Stomach (tissue), 9 donors: ENCODE data around the gene OTULIN. TPM values are rescaled to one million over a fixed set of nuclear protein-coding genes. Genes with fewer than 3 reads are reported as not detected.

ENCODE experiments used
- DNase-seq, 2 donors: peaks; one replicate each; pipeline versions ENCODE4 v3.0.0 to v3.0.0-alpha.2; 2013 to 2019
- H3K27ac ChIP-seq, 5 donors: fragments of 200-600 bp in 4 of 5; sonication (generic) in 4 of 5; one replicate each; pipeline ENCODE4 v1.5.1; 2013 to 2019; ENCODE audit warnings: mild to moderate bottlenecking in 1 of 5, moderate library complexity in 1 of 5
- H3K27me3 ChIP-seq, 3 donors: fragments of 200-600 bp; sonication (generic); one replicate each; pipeline ENCODE4 v1.5.1; 2017 to 2019; ENCODE audit warnings: mixed run types in 1 of 3
- H3K36me3 ChIP-seq, 4 donors: fragments of 200-600 bp; sonication (generic); 1 replicate in 3 of 4; 2 replicates in 1 of 4; pipeline ENCODE4 v1.5.1; 2016 to 2019
- H3K4me1 ChIP-seq, 4 donors: fragments of 200-600 bp; sonication (generic); one replicate each; pipeline ENCODE4 v1.5.1; 2016 to 2019
- H3K4me3 ChIP-seq, 4 donors: fragments of 200-600 bp; sonication (generic) in 3 of 4; one replicate each; pipeline ENCODE4 v1.5.1; 2016 to 2019; ENCODE audit warnings: mild to moderate bottlenecking in 1 of 4
- H3K9me3 ChIP-seq, 4 donors: fragments of 200-600 bp; sonication (generic); one replicate each; pipeline ENCODE4 v1.5.1; 2016 to 2019
- EP300 ChIP-seq: sonication (generic); formaldehyde crosslinking; IDR thresholded peaks from one replicate; pipeline ENCODE4 v1.6.1; 2017; ENCODE audit warnings: antibody characterized with exemption
- POLR2A ChIP-seq, 4 donors: fragments of 450-650 bp; IDR thresholded peaks; one replicate each; pipeline ENCODE4 v1.6.1; 2016; ENCODE audit warnings: antibody characterized with exemption in 4 of 4, control low read depth in 2 of 4, mild to moderate bottlenecking in 1 of 4, moderate library complexity in 1 of 4
- POLR2AphosphoS5 ChIP-seq, 3 donors: sonication (generic); formaldehyde crosslinking; IDR thresholded peaks; one replicate each; pipeline ENCODE4 v1.6.1; 2016; ENCODE audit warnings: antibody characterized with exemption in 3 of 3
- WGBS, 5 donors: extraction: QIAGEN DNeasy Blood & Tissue Kit in 3 of 5; methylation state at CpG; one replicate each; pipeline versions ENCODE4 v1.1.5 to v1.1.7; 2013 to 2018; 5-methylcytosine and 5-hydroxymethylcytosine counted together
- intact Hi-C: fragments of 100-400 bp; cut with DNase I; formaldehyde crosslinking; loops from one replicate; pipeline ENCODE4 v1.15.1; 2023; ENCODE audit warnings: low total_unique reads
- polyA plus RNA-seq, 3 donors: library from polyadenylated mRNA; stranded (reverse); fragments of 200-250 nt; gene quantifications; one replicate each; pipeline ENCODE4 v1.2.3, GENCODE V29; 2013
- total RNA-seq, 5 donors: library from RNA; depleted of rRNA; stranded (reverse); fragments of >200 nt; gene quantifications; one replicate each; pipeline versions ENCODE4 v1.1.0 to v1.2.3, GENCODE V29; 2014 to 2016
- TF ChIP-seq, protein P1 (sequence below), 7 experiments: fragments of 450-650 bp in 4 of 7; fragments of 200-600 bp in 3 of 7; sonication (generic) in 3 of 7; IDR thresholded peaks; one replicate each; pipeline ENCODE4 v1.5.1; 2016 to 2019; ENCODE audit warnings: antibody characterized with exemption in 7 of 7, control low read depth in 2 of 7, mild to moderate bottlenecking in 1 of 7
- donor health status: healthy with polysubstance abuse.
- donor health status: Bipolar disorder and iron deficiency.
- donor health status: healthy.

Gene OTULIN
- total and polyA plus RNA-seq, 8 donors = 2.5 to 47.2 (median 13.7) TPM

DNA sequence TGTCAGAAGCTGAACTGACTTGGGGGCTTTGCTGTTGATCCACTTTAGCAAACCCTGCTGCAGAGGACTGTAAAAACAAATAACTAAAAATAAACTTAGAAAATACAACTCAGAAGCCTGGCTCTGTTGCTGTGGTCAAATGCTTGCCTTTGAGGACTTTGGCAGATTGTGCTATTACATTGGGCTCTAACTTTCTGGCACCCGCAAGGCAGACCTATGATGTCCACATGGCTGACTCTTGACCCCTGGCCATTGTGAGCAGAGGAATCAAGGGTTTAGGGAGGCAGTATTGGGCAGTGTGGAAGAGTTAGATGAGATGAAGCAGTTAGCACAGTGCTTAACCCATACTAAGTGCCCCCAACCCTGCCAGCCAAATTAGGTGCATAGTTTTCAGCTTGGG is 34.0 kb downstream of the OTULIN start:
- Histone ChIP-seq H3K4me3 (no peak overlapping the region), H3K36me3 (peaks cover 30 to 79% (median 75%) of the 10 kb centered on the region in 4 donors), H3K4me1 (peaks cover 0 to 25% (median 5%) of the 10 kb centered on the region in 4 donors), H3K27me3 (no peaks in the 10 kb centered on the region), H3K27ac (no peak overlapping the region), H3K9me3 (no peaks in the 10 kb centered on the region)
- 65 to 97% (median 91%) methylated on average over 1 of the region's 1 CpG for WGBS, 5 donors
- TF ChIP-seq EP300 = no peak
- TF ChIP-seq POLR2AphosphoS5 (IDR thresholded peaks at IDR 0.05) = no peak
- TF ChIP-seq, protein P1, sequence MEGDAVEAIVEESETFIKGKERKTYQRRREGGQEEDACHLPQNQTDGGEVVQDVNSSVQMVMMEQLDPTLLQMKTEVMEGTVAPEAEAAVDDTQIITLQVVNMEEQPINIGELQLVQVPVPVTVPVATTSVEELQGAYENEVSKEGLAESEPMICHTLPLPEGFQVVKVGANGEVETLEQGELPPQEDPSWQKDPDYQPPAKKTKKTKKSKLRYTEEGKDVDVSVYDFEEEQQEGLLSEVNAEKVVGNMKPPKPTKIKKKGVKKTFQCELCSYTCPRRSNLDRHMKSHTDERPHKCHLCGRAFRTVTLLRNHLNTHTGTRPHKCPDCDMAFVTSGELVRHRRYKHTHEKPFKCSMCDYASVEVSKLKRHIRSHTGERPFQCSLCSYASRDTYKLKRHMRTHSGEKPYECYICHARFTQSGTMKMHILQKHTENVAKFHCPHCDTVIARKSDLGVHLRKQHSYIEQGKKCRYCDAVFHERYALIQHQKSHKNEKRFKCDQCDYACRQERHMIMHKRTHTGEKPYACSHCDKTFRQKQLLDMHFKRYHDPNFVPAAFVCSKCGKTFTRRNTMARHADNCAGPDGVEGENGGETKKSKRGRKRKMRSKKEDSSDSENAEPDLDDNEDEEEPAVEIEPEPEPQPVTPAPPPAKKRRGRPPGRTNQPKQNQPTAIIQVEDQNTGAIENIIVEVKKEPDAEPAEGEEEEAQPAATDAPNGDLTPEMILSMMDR (IDR thresholded peaks at IDR 0.05) = no peak
- TF ChIP-seq POLR2A (IDR thresholded peaks at IDR 0.05) = no peak
- no peak for DNase-seq
- intact Hi-C loops = no loop called here

DNA sequence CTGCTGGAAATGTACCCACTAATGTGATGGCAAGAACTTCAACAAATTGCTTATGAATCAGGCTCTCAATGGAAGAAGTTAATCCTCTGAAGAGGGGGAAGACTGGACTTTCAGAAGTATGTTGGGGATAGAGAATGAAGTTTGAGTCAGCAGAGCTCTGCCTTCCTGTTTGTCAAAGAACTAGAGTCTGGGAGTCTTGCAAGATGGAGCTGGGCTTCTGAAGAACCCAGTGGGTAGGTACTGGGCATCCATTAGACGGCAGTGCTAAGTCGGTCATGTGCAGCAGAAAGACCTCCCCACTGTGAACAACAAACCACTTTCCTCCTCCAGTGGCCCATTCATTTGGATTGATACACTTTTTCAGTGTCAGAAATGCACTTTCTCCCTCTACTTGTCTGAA is 34.6 kb downstream of the OTULIN start:
- no peak overlapping the region for H3K27ac ChIP-seq
- intact Hi-C loops = no loop called here
- no peak overlapping the region for H3K4me3 ChIP-seq
- DNase-seq = no peak
- no peaks in the 10 kb centered on the region for H3K27me3 ChIP-seq
- TF ChIP-seq, protein P1 (IDR thresholded peaks at IDR 0.05) = no peak
- TF ChIP-seq EP300 (no peak), POLR2AphosphoS5 (IDR thresholded peaks at IDR 0.05) (no peak), POLR2A (IDR thresholded peaks at IDR 0.05) (no peak)
- WGBS, 5 donors = 93 to 100% (median 97%) methylated on average over 2 of the region's 2 CpGs
- H3K4me1 ChIP-seq = peaks cover 0 to 25% (median 5%) of the 10 kb centered on the region in 4 donors
- H3K36me3 ChIP-seq = peaks cover 25 to 79% (median 72%) of the 10 kb centered on the region in 4 donors
- no peaks in the 10 kb centered on the region for H3K9me3 ChIP-seq

DNA sequence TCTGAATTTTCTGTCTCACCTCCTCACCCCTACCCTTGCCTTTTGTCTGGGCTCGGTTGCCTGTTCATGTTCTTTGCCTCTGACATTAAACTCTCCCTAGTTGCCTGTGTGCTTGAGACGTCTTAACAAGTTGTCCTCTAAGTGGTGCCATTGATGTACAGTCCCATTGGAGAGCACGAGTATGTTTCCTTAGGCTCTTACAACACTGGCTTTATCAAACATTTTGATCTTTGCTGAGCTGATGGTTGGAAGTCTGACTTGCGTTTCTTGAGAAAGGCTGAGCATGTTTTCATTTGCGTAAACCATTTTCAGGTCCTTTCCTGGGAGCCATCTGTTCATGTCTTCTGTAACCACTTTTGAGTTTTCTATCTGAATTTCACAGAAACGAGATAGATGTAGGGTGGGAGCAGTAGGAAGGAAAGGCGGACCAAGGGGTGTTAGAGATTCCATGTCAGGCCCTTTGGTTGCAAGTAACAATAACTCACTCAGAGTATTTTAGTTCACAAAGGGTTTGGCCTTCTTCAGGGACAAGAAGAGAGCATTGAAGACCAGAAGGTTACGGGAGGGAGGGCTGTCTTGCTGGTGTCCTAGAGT is 35.4 kb downstream of the OTULIN start:
- H3K4me3 ChIP-seq = no peak overlapping the region
- no peaks in the 10 kb centered on the region for H3K9me3 ChIP-seq
- no peak for DNase-seq
- peaks cover 0 to 25% (median 5%) of the 10 kb centered on the region in 4 donors for H3K4me1 ChIP-seq
- intact Hi-C loops = no loop called here
- peaks cover 21 to 80% (median 67%) of the 10 kb centered on the region in 4 donors for H3K36me3 ChIP-seq
- no peaks in the 10 kb centered on the region for H3K27me3 ChIP-seq
- 87 to 92% (median 89%) methylated on average over 8 of the region's 8 CpGs for WGBS, 5 donors
- TF ChIP-seq POLR2AphosphoS5 (IDR thresholded peaks at IDR 0.05) (no peak), EP300 (no peak), POLR2A (IDR thresholded peaks at IDR 0.05) (no peak)
- TF ChIP-seq, protein P1 (IDR thresholded peaks at IDR 0.05) = no peak
- H3K27ac ChIP-seq = no peak overlapping the region

DNA sequence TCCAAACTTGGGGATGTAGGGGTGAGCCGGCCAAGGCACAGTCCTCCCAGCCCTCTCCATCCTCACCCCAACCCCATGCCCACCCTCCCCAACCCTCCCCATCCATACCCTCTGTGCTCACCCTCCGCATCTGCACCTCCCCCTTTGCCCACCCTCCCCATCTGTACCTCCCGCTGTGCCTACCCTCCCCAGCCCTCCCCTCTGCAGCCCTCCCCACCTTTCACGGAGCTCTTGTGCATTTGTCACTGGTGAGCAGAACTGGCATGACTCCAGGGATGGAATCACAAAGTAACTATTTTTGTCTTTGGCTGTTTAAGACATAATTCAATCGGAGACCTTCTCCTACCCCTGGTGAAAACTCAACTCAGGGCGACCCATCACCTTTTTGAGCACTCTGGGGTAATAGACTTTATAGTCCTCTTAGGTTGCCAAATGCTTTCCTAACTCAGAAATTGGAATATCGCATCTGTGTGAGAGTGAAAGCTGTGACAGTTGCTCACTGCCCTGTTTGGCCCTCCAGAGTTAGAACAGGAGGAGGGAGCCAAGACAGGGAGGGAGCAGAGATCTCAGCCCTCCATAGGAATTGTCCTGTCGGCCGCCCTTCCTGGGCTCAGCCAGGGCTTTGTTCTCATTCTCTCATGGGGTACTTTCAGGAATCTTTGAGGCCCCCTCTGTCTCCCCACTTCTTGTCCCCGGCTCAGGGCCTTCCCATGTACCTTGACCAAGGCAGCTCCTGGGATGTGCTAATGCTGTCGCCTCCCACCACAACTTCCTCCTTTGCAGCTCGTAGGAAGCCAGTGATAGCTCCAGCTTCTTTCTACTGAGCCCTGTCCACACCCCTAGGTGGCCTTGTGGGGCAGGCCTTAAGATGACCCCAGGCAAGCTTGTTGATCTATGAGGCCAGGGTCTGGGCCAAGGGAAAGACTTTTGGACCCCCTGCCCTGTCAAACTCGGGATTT is 36.2 kb downstream of the OTULIN start:
- no peak for DNase-seq
- Histone ChIP-seq H3K9me3 (no peaks in the 10 kb centered on the region), H3K4me3 (no peak overlapping the region), H3K27ac (no peak overlapping the region), H3K36me3 (peaks cover 21 to 82% (median 74%) of the 10 kb centered on the region in 4 donors), H3K27me3 (no peaks in the 10 kb centered on the region), H3K4me1 (peaks cover 0 to 25% (median 5%) of the 10 kb centered on the region in 4 donors)
- intact Hi-C loops = no loop called here
- TF ChIP-seq, protein P1 (IDR thresholded peaks at IDR 0.05) = no peak
- TF ChIP-seq EP300 = no peak
- TF ChIP-seq POLR2AphosphoS5 (IDR thresholded peaks at IDR 0.05) = no peak
- no peak for TF ChIP-seq POLR2A (IDR thresholded peaks at IDR 0.05)
- WGBS, 5 donors = 63 to 82% (median 78%) methylated on average over 12 to 13 of the region's 13 CpGs
